Stimulated activated CD8-positive, alpha-beta memory T cell treated with anti-CD3 and anti-CD28 coated beads, Interleukin-7, amount 100 ng/mL, for 48 hours (primary cell): ENCODE data around the gene PKN1.
"Not testable (repeated sequence)": the region's sequence is repeated elsewhere in the genome, so short reads cannot be mapped to it uniquely, and the experiment has no call there.

Experiments used
- DNase-seq, 2 donors: peaks; one replicate each; pipeline ENCODE4 v3.0.0-alpha.2; 2020; ENCODE audit warnings: low read depth in 1 of 2; ENCODE audit errors: extremely low read depth in 1 of 2

Gene PKN1

GRCh38 chr19:14452303-14452702, 19.2 kb downstream of the PKN1 start:
- DNase-seq: not testable (repeated sequence)

DNA sequence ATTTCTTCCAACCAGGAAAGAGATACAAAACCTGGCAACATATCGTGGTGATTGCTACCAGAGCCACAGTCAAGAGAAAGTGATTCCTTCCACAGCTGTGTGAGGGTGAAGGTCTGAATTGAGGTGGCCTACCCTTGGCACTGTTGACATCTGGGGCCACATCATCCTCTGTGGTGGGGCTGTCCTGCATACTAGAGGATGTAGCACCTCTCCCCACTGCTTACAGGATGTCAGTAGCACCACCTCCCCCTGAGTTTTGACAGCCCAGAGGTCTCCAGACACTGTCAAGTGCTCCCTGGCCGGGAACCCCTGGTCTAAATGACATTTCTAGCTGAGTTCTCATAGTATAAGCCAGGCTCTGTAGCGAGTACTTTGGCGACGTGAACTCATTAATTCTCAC, 26.6 kb downstream of the PKN1 start:
- DNase-seq: no peak

DNA sequence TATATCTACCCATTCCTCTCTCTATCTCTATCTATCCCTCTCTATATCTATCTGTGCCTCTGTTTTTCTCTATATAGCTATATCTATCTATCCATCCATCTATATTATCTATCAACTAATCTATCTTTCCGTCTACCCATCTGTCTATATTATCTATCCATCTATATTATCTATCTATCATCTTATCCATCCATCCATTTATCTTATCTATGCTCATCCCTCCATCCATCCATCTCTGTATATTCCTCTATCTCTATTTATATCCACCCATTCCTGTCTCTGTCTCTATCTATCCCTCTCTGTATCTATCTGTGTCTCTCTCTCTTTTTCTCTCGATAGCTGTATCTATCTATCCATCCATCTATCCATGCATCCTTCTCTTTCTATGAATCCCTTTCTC, 27.8 kb downstream of the PKN1 start:
- no peak for DNase-seq

GRCh38 chr19:14462401-14462800, 29.3 kb downstream of the PKN1 start:
- DNase-seq: not testable (repeated sequence)

DNA sequence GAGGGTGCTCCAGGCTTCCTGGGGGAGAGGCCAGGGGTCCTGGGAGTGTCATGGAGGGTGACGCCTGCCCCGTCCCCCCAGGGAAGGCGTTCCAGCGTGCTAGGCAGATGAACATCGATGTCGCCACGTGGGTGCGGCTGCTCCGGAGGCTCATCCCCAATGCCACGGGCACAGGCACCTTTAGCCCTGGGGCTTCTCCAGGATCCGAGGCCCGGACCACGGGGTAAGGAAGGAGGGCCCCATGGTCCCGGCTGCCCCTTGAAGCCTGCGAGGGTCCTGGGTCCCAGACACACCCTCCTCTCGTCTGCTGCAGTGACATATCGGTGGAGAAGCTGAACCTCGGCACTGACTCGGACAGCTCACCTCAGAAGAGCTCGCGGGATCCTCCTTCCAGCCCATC, 30.6 kb downstream of the PKN1 start:
- no peak for DNase-seq

DNA sequence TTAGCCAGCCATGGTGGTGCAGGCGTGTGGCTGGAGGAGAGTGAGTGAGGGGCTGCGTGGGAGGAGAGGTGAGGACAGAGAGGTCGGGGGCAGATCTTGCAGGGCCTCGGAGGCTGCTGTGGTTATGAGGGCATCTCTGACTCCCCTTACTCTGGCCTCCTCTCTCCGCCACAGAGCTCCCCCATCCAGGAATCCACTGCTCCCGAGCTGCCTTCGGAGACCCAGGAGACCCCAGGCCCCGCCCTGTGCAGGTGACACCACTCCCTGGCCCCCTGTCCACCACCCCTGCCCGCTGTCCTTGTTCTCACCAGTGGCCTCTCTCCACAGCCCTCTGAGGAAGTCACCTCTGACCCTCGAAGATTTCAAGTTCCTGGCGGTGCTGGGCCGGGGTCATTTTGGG, 34.3 kb downstream of the PKN1 start:
- no peak for DNase-seq

- no peak for DNase-seq
Measured at GRCh38 chr19:14467816-14468215, 34.7 kb downstream of the PKN1 start.

DNA sequence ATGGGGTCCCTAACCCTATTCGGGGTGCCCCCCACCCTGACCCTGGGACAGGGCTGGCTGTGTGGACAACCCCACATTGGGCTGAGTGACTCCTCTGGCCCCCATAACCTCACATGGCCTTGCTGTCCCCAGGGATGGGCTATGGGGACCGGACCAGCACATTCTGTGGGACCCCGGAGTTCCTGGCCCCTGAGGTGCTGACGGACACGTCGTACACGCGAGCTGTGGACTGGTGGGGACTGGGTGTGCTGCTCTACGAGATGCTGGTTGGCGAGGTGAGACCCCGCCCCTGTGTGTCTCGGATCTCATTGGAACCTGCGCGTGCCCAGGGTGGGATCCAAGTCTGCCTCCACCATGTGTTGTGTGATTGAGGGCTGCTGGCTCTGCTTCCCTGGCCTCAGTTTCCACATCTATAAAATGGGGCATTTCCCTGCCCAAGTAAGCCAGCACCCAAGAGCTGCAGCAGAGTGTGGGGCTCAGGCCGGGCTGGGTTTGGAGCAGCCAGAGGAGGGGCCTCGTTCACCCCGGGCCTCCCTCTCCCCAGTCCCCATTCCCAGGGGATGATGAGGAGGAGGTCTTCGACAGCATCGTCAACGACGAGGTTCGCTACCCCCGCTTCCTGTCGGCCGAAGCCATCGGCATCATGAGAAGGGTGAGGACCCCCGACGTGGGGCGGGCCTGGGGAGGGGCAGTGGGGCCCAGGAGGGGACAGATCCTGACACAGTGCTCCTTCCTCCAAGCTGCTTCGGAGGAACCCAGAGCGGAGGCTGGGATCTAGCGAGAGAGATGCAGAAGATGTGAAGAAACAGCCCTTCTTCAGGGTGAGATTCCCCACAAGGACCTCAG, 37.1 kb downstream of the PKN1 start:
- DNase-seq: no peak

DNA sequence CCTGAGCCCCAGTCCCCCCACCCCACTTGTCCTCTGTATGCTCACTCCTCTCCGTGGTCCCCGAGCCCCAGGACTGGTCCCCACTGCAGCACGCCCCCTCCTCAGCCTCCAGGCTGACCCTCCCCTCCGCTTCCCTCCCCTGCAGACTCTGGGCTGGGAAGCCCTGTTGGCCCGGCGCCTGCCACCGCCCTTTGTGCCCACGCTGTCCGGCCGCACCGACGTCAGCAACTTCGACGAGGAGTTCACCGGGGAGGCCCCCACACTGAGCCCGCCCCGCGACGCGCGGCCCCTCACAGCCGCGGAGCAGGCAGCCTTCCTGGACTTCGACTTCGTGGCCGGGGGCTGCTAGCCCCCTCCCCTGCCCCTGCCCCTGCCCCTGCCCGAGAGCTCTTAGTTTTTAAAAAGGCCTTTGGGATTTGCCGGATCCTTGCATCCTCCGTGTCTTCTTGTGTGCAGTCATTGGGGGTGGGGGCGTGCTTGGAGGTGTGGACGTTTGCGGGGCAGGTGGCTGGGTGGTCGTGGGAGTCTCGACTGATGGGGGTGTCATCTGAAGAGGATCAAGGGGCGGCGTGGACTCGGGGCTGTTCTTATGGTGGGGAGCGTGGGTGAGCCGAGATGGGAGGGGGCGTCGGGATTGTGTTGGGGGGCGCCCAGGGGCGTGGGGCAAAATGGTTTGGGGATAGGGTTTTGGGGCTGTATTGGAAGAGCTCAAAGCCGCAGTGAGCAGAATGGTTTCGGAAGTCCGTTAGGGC, 38.5 kb downstream of the PKN1 start:
- DNase-seq: no peak

DNA sequence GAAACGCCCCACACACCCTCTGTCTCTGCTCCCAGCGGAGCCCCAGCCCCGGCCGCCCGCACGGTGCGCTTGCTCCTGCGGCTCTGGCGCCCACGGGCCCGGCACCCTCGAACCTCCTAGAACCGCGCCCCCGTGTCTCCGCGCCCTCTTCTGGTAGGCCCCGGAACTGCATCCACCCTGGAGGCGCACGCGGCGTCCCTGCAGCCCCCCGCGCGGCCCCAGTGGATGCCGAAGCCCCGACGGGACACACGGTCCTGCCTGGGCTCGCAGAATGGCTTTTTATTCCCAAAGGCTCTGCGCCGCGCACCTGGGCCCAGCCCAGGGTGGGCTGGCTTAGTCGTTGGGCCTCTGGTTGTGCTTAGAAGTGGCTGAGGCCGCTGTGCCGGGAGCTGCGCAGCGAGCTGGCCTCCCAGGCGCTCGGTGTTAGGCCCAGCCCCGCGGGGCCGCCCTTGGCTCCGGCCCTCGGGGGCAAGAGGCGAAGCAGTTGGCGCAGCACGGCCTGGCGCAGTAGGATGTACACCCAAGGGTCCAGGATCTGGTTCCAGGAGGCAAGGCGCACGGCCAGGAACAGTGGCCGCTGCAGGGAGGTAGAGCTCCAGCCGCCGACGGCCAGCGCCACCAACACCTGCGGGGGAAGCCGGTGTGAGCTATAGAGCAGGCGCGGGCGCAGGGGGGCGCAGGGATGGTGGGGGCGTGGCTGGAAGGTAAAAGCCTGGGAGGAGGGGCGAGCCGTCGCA, 39.3 kb downstream of the PKN1 start:
- DNase-seq: peak; percentile 51 to 72

DNA sequence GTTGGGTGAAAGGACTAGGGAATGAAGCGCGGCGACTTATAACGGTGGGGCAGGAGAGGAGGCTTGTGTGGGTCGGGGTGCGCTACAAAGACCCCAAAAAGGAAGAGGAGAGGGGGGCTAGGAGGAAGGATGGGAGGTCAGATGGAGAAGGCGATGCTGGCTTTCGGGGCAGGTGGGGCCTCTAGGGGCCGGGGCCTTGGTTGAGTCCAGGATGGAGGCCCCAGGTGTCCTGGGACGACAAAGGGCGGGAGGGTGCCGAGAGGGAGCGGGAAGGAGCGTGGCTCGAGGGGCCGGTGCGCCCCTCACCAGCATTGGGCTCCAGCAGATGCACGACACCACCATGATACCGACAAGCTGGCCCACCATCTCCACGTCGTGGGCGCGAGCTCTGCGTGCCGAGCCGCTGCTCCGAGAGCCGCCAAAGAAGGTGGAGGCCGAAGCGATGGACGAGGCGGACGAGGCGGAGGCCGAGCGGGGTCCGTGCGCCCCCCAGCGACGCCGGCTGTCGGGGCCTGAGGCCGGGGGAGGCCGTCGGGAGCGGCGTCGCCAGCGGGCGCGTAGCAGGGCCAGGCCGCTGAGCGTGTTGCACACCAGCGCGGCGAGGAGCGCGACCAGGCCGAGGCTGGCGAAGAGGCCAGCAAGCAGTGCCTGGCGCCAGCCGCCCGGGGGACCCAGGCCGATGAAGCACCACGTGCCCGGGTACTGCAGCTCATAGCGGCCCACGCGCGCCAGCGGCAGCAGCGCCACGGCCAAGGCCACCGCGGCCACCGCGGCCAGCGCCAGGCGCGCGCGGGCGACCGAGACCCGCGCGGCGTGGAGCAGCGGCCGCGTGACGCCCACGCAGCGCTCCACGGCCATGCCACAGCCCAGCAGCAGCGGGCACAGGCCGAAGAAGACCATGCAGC, 40.2 kb downstream of the PKN1 start:
- no peak for DNase-seq

DNA sequence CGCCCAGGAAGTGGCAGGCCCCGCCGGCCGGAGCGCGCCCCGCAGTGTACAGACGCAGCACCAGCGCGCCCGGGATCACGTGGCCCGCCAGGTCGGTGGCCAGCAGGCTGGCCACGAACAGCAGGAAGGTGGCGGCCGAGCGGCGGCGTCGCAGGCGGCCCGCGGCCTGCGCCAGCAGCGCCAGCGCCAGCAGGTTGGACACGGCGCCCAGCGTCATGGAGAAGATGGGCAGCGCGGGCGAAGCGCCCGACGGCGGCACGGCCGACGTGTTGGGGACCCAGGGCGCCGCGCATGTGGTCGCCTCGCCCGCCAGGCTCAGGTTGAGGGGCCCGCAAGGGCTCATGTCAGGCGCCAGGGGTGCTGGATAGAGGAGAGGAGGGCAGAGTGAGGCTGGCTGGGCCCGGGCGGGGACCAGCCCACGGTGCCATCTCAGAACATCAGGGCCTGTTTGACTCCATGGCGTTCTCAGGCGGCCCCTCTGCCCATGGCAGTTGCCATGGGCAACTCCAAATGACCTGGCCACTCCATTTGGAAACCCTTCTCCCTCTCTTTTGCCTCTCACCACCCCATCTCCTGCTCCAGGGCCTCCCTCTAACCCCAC, 41.0 kb downstream of the PKN1 start:
- DNase-seq: no peak

GRCh38 chr19:14474827-14475226, 41.7 kb downstream of the PKN1 start:
- no peak for DNase-seq

DNA sequence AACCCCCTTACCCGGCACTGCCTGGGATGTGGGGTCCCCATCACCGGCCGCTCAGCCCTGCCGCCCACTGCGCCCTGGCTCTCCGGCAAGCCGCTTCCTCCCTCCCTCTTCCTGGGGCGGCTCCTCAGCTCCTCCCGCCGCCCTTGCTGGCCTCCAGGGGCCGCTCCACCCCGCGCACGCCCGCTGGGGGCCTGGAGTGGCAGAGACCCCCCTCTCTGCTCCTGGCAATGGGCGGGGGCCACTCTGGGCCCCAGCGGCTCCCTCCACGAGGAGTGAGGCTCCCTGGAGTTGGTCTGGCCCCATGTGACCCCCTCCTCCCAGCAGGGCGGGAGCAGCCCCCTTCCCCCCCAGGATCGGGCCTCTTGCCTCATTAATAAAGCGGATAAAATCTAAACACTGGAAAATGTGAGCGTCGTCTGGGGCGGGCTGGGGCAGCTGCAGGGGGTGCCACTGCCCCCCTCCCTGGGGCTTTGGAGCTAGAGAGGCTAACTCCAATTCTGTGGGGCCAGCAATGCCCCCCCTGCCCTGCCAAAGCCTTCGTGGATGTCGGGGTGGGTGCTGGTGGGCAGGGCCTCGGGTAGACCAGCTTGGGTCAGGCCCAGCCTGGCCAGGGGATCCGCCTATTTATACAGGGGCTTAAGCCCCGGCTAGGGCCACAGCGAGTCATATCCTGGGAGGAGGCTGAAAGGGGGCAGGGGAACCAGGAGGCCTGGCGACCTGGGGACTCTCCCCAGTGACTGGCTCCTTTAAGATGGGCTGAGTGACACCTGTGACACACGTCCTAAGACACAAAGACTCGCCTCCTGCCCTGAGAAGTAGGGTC, 42.4 kb downstream of the PKN1 start, which contains the start of gene PTGER1:
TSS of gene PTGER1 (minus strand) at position 104 of the 823 bp plus-strand sequence. CDS start 1,034 bp downstream, outside the sequence.
- peak in 1 of 2 donors; percentile 37 for DNase-seq

DNA sequence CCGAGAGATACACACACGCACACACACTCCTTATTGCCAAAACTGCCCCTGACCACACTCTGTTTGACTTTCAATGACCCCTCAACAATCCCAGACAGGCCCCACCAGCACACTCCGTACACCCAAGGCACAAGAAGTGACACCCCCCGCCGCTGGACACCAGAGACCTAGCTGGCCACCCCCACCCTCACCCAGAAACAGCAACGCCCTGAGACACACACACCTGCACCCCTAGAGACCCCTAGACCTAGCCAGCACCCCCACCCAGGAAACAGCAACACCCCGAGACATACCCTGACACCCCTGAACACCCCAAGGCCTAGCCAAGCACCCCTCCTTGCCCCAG, 43.2 kb downstream of the PKN1 start:
- DNase-seq: no peak

DNA sequence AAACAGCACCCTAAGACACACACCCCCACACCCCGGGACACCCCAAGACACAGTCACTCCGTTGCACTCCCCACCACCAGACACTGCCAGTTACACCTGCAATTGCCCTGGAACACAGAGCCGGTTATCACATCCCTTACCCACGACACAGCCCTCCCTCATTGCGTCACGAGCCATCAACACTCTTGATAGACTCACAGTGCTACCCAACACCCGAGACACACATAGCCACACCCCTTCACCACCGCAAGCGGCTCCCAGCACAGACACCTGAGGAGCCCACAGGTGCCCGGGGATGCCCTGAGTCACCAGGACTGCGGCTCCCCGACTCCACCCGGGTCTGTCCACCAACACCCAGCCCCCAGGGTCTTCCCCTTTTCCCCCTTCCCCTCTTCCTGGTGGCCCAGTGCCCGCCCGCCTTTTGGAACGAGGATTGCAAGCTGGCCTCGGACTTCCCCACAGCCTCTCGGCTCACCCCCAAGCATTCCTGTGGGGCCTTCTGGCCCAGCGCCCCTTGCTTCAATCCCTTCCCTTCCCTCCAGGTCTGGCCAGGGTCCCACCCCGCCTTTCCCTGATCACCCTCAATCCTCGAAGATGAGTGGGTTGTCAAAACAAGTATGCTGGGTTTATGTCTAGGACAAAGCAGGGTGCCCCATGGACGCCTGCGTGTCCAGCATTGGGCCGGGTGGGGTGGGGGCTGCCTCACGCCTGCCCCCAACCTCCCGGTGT, 43.7 kb downstream of the PKN1 start:
- DNase-seq: no peak

GRCh38 chr19:14477418-14478112, 44.5 kb downstream of the PKN1 start:
- no peak for DNase-seq

- no peak for DNase-seq
Measured at GRCh38 chr19:14478113-14478545, 45.0 kb downstream of the PKN1 start.
